Measurements from ENCODE around the gene VSIG4. TPM values are rescaled to one million over a fixed set of nuclear protein-coding genes. Genes with fewer than 3 reads are reported as not detected.
A peak's percentile ranks its signal among the peaks of the same experiment; 100 is the strongest.

The VSIG4 gene
- total and polyA plus RNA-seq, 12 donors: 2.9 to 106 (median 14.8) TPM

DNA sequence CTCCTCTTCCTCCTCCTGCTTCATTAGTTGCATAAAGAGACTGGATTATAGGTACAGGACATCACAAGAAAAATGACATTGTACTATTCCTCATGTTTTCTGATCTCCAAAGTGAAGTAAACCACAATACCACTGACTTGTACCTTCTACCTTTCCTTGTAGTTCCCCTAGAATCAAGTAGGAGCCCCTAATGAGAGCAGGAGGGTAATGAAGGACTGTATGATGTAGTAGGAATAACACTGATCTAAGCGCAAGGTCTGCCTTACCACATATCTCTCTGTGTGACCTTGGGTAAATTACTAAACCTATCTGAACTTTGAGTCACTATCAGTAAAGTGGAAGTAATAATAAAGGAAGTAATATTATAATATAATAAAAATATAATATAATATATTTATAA lies 3.6 kb downstream of the VSIG4 start:
- no peaks in the 10 kb centered on the region for H3K9me3 ChIP-seq
- TF ChIP-seq, protein P1, sequence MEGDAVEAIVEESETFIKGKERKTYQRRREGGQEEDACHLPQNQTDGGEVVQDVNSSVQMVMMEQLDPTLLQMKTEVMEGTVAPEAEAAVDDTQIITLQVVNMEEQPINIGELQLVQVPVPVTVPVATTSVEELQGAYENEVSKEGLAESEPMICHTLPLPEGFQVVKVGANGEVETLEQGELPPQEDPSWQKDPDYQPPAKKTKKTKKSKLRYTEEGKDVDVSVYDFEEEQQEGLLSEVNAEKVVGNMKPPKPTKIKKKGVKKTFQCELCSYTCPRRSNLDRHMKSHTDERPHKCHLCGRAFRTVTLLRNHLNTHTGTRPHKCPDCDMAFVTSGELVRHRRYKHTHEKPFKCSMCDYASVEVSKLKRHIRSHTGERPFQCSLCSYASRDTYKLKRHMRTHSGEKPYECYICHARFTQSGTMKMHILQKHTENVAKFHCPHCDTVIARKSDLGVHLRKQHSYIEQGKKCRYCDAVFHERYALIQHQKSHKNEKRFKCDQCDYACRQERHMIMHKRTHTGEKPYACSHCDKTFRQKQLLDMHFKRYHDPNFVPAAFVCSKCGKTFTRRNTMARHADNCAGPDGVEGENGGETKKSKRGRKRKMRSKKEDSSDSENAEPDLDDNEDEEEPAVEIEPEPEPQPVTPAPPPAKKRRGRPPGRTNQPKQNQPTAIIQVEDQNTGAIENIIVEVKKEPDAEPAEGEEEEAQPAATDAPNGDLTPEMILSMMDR (IDR thresholded peaks at IDR 0.05): no peak
- H3K27me3 ChIP-seq: peaks cover 0 to 46% (median 0%) of the 10 kb centered on the region in 7 donors
- H3K4me1 ChIP-seq: peaks cover 0 to 2% (median 0%) of the 10 kb centered on the region in 9 donors
- no peak overlapping the region for H3K4me3 ChIP-seq
- no peaks in the 10 kb centered on the region for H3K36me3 ChIP-seq
- WGBS, 2 donors: 100% methylated on average over 1 of the region's 1 CpG
- no peak for ATAC-seq
- intact Hi-C loops (cut with DNase I): no loop called here
- H3K27ac ChIP-seq: no peak overlapping the region
- DNase-seq: no peak

DNA sequence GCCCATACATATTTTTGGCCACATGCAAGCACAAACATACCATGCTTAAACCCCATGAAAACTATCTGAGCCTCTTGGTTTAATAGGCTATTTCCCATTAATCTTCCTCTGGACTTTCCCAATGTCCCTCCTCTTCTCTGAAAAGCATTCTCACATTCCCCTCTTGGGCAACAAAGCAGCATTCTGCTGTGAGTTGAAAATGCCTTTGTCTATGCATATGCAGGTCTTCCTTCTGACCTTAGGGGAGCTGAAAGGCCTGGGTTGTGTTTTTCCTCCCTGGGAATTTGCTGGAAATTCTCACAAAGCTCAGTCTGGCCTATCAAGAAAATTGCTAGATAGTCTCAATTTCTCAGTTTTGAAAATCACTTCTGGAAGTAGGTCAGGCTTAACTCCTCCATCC lies 4.2 kb downstream of the VSIG4 start:
- Histone ChIP-seq H3K36me3 (no peaks in the 10 kb centered on the region), H3K27ac (no peak overlapping the region)

DNA sequence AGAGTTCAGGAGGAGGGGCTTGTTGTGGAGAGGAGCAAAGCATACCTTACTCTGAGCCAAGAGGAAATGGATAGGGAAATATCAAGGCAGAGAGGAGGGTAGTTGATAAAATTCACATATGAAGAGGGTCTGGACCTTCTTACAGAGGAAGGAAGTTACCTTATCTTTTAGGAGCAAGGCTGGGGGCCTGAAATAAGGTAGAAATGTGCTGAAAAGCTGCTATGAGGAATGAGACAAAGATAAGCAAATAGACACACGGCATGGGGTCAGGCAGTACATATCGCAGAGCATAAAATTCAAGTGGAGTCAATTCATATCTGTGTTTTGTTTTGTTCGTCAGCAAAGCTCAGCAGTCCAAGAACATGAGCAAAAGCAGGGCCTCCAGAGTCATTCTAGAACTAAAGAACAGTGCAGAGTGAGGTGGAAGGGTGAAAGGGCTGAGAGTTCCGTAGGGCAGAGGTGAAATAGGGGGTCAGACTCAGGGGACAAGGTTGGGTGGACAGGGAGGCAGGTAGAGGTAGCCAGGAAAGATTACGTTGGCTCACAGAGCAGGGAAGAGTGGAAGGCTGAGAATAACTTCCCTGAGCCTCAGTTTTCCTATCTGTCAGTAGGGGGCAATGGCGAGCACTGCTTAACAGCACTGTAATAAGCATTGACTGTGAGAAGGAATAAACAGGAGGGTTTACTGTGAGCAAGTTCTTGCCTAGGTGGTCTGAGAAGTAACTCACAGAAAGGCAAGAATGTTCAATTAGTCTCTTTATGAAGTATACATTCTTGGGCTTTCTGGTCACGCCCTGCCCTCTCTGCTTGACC lies 9.2 kb downstream of the VSIG4 start:
- Histone ChIP-seq H3K4me1 (peaks cover 0 to 8% (median 0%) of the 10 kb centered on the region in 9 donors), H3K4me3 (no peak overlapping the region), H3K27ac (no peak overlapping the region), H3K9me3 (no peaks in the 10 kb centered on the region), H3K27me3 (peaks cover 0 to 55% (median 0%) of the 10 kb centered on the region in 7 donors), H3K36me3 (no peaks in the 10 kb centered on the region)
- TF ChIP-seq, protein P1 (IDR thresholded peaks at IDR 0.05): peak in 8 of 9 donors; percentile 8 to 78 (median 45)
- 34 to 43% methylated on average over 7 of the region's 7 CpGs for WGBS, 2 donors
- intact Hi-C loops (cut with DNase I): no loop called here
- DNase-seq (no peak), ATAC-seq (peak in 1 of 8 donors; percentile 27)

More for the DNA sequence above, 4.2 kb downstream of the VSIG4 start:
- intact Hi-C loops (cut with DNase I): no loop called here
- Histone ChIP-seq H3K27me3 (peaks cover 0 to 47% (median 0%) of the 10 kb centered on the region in 7 donors), H3K4me1 (peaks cover 0 to 7% (median 0%) of the 10 kb centered on the region in 9 donors), H3K9me3 (no peaks in the 10 kb centered on the region), H3K4me3 (no peak overlapping the region)
- TF ChIP-seq, protein P1 (IDR thresholded peaks at IDR 0.05): no peak
- DNase-seq (no peak), ATAC-seq (no peak)

DNA sequence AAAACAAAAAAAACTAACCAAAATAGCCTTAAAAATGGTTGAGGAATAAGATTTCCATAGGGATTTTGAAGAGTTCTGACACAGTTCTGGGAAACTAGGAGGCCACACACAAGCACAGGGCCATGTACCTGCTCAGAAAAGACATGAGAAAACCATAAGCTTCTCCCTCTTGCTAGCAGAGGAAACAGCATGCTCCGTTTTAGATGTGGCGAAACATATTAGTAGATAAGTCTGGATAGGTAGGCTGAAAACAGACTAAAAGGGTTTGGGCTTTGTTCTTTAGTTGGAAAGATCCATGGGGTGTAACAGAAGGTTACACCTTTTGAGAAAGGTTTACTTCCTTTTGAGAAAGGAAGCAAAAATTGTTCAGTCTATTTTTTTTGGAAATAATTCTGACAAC lies 10.9 kb downstream of the VSIG4 start:
- TF ChIP-seq, protein P1 (IDR thresholded peaks at IDR 0.05): no peak
- no peaks in the 10 kb centered on the region for H3K9me3 ChIP-seq
- H3K36me3 ChIP-seq: no peaks in the 10 kb centered on the region
- no peak overlapping the region for H3K4me3 ChIP-seq
- intact Hi-C loops (cut with DNase I): no loop called here
- no peak overlapping the region for H3K27ac ChIP-seq
- DNase-seq (no peak), ATAC-seq (no peak)
- H3K27me3 ChIP-seq: peaks cover 0 to 42% (median 0%) of the 10 kb centered on the region in 7 donors
- 67 to 80% methylated on average over 2 of the region's 2 CpGs for WGBS, 2 donors
- H3K4me1 ChIP-seq: peaks cover 0 to 8% (median 0%) of the 10 kb centered on the region in 9 donors

Data from heart right ventricle (tissue), 16 donors.